HCT116 (cell line): ENCODE results near the gene METTL21A. TPM values are rescaled to one million over a fixed set of nuclear protein-coding genes. Genes with fewer than 3 reads are reported as not detected.

Experiments
- ATAC-seq: fragments of 200-7000 bp; cut with Tn5 transposase; 2 replicates; pipeline ENCODE4 v1.9.1; 2020; ENCODE audit warnings: mild to moderate bottlenecking, moderate library complexity
- BruUV-seq: library from RNA; stranded (reverse); fragments of 400-500 nt; replicated peaks from 2 replicates; lab custom pipeline; 2021; lab: Mats Ljungman, UMichigan
- CTCF ChIA-PET: fragments of 300-600 bp; sonication (Branson Sonifier 250); formaldehyde crosslinking; loops from one replicate; lab custom pipeline; 2021; ENCODE audit warnings: antibody characterized with exemption; lab: Charles Lee
- POLR2A ChIA-PET: fragments of 300-600, 350-600 bp; sonication (Branson Sonifier 250); formaldehyde crosslinking; loops from one replicate; lab custom pipeline; 2021; ENCODE audit warnings: antibody characterized with exemption; lab: Charles Lee
- RAD21 ChIA-PET, 2 experiments: fragments of 300-600 bp; sonication (Branson Sonifier 250); formaldehyde crosslinking; loops; one replicate each; lab custom pipeline; 2023; ENCODE audit warnings: low total read pairs in 2 of 2; ENCODE audit not compliant: uncharacterized antibody in 2 of 2, unreplicated experiment in 2 of 2, low non-redundant PET in 1 of 2; lab: Charles Lee
- DNase-seq: peaks from one replicate; pipeline ENCODE4 v3.0.0-alpha.2; 2010; ENCODE audit warnings: low read depth, low spot score
- H2AFZ ChIP-seq: fragments of 200-600 bp; shearing (Covaris generic), sonication (generic); 2 replicates; pipeline ENCODE4 v1.6.1; 2017; ENCODE audit warnings: low read depth, mixed run types, mixed read lengths, antibody characterized with exemption, low read length; ENCODE audit not compliant: poor library complexity, severe bottlenecking
- H3K27ac ChIP-seq: 2 replicates; pipeline ENCODE4 v1.5.1; 2012; ENCODE audit warnings: low read depth, low read length
- H3K27me3 ChIP-seq: fragments of 200-600 bp; sonication (generic); 2 replicates; pipeline ENCODE4 v1.6.1; 2016; ENCODE audit warnings: mixed run types, low read length, mixed read lengths; ENCODE audit not compliant: insufficient read depth
- H3K36me3 ChIP-seq, 2 experiments: fragments of 200-500 bp in 1 of 2; fragments of 200-600 bp in 1 of 2; sonication (Bioruptor generic) in 1 of 2; sonication (generic) in 1 of 2; 2 replicates each; pipeline versions ENCODE4 v1.5.1 to v1.6.1; 2014 to 2016; ENCODE audit warnings: low read length in 2 of 2, inconsistent platforms in 1 of 2, mixed read lengths in 1 of 2, mixed run types in 1 of 2; ENCODE audit not compliant: insufficient read depth in 2 of 2, control insufficient read depth in 1 of 2
- H3K4me1 ChIP-seq, 2 experiments: fragments of 200-600 bp in 1 of 2; sonication (generic) in 1 of 2; 2 replicates each; pipeline versions ENCODE4 v1.5.1 to v1.6.1; 2012 to 2017; ENCODE audit warnings: low read length in 2 of 2, inconsistent platforms in 1 of 2, mild to moderate bottlenecking in 1 of 2, mixed read lengths in 1 of 2, mixed run types in 1 of 2, moderate library complexity in 1 of 2; ENCODE audit not compliant: insufficient read depth in 2 of 2, control insufficient read depth in 1 of 2
- H3K4me2 ChIP-seq: fragments of 200-600 bp; sonication (generic); 2 replicates; pipeline ENCODE4 v1.6.1; 2017; ENCODE audit warnings: mixed run types, low read length, mixed read lengths
- H3K4me3 ChIP-seq, 2 experiments: fragments of 200-600 bp in 1 of 2; sonication (generic) in 1 of 2; replicated peaks in 1 of 2; 2 replicates each; pipeline ENCODE4 v1.5.1; 2011 to 2016; ENCODE audit warnings: low read length in 2 of 2, control low read depth in 1 of 2, low read depth in 1 of 2, mild to moderate bottlenecking in 1 of 2, mixed read lengths in 1 of 2, mixed run types in 1 of 2
- H3K79me2 ChIP-seq: fragments of 200-600 bp; sonication (generic); 2 replicates; pipeline ENCODE4 v1.6.1; 2017; ENCODE audit warnings: mild to moderate bottlenecking, mixed run types, low read length, moderate library complexity, mixed read lengths; ENCODE audit not compliant: insufficient read depth
- H3K9ac ChIP-seq: fragments of 200-600 bp; sonication (generic); 2 replicates; pipeline ENCODE4 v1.6.1; 2016; ENCODE audit warnings: low read length, mixed read lengths
- H3K9me2 ChIP-seq: fragments of 200-600 bp; sonication (generic), shearing (Covaris generic); 2 replicates; pipeline ENCODE4 v1.6.1; 2017; ENCODE audit warnings: mixed run types, mild to moderate bottlenecking, moderate library complexity; ENCODE audit not compliant: insufficient read depth
- H3K9me3 ChIP-seq, 2 experiments: fragments of 200-500 bp in 1 of 2; fragments of 200-600 bp in 1 of 2; sonication (Bioruptor generic) in 1 of 2; sonication (generic) in 1 of 2; 2 replicates each; pipeline ENCODE4 v1.6.1; 2014 to 2017; ENCODE audit warnings: low read length in 2 of 2, mixed read lengths in 2 of 2, inconsistent platforms in 1 of 2, low read depth in 1 of 2, mild to moderate bottlenecking in 1 of 2, mixed run types in 1 of 2, moderate library complexity in 1 of 2; ENCODE audit not compliant: control insufficient read depth in 1 of 2, insufficient read depth in 1 of 2
- H4K20me1 ChIP-seq: fragments of 200-600 bp; sonication (generic), shearing (Covaris generic); 2 replicates; pipeline ENCODE4 v1.6.1; 2017; ENCODE audit warnings: mixed run types, mild to moderate bottlenecking, moderate library complexity; ENCODE audit not compliant: insufficient read depth
- CBX3 ChIP-seq: IDR thresholded peaks from 2 replicates; pipeline ENCODE4 v1.6.1; 2012; ENCODE audit warnings: low read depth
- EGR1 ChIP-seq: IDR thresholded peaks from 2 replicates; pipeline ENCODE4 v1.6.1; 2012; ENCODE audit warnings: low read depth
- EZH2 ChIP-seq: fragments of 200-600 bp; sonication (generic); IDR thresholded peaks from 2 replicates; pipeline ENCODE4 v1.6.1; 2017; ENCODE audit warnings: antibody characterized with exemption, mixed run types
- FOSL1 ChIP-seq: IDR thresholded peaks from 2 replicates; pipeline ENCODE4 v1.6.1; 2012; ENCODE audit warnings: low read depth
- POLR2A ChIP-seq: IDR thresholded peaks from 2 replicates; pipeline ENCODE4 v1.7.0; 2011; ENCODE audit warnings: borderline replicate concordance; ENCODE audit not compliant: insufficient read depth, insufficient read length; ENCODE audit errors: extremely low read depth
- POLR2AphosphoS5 ChIP-seq: IDR thresholded peaks from 2 replicates; pipeline ENCODE4 v1.6.1; 2011; ENCODE audit warnings: mild to moderate bottlenecking, low read depth, low read length, moderate library complexity
- RAD21 ChIP-seq: IDR thresholded peaks from 2 replicates; pipeline ENCODE4 v1.6.1; 2012; ENCODE audit warnings: low read depth, mild to moderate bottlenecking
- SIN3A ChIP-seq: IDR thresholded peaks from 2 replicates; pipeline ENCODE4 v1.6.1; 2012; ENCODE audit warnings: low read depth
- SRF ChIP-seq: IDR thresholded peaks from 2 replicates; pipeline ENCODE4 v1.6.1; 2012; ENCODE audit warnings: low read depth
- ZFX ChIP-seq: fragments of 450-650 bp; IDR thresholded peaks from 2 replicates; pipeline ENCODE4 v1.6.1; 2017
- ZNF274 ChIP-seq: fragments of 200-500 bp; sonication (Bioruptor generic); IDR thresholded peaks from 2 replicates; pipeline ENCODE4 v1.6.1; 2014; ENCODE audit warnings: mild to moderate bottlenecking, low read depth, low read length, inconsistent platforms
- intact Hi-C: fragments of 100-400 bp; cut with micrococcal nuclease; formaldehyde crosslinking; loops from 2 replicates; pipeline ENCODE4 v1.10.0; 2022
- total RNA-seq: library from RNA; stranded (reverse); gene quantifications from one replicate; pipeline ENCODE4 v1.2.1, GENCODE V29; 2021; ENCODE audit not compliant: unreplicated experiment
- TF ChIP-seq, protein P1 (sequence below): IDR thresholded peaks from 2 replicates; pipeline ENCODE4 v1.6.1; 2012
- TF ChIP-seq, protein P2 (sequence below): IDR thresholded peaks from 2 replicates; pipeline ENCODE4 v1.6.1; 2012; ENCODE audit warnings: low read depth

METTL21A gene
- total RNA-seq, 1 experiment from 2014 or later: 25.7 TPM

DNA sequence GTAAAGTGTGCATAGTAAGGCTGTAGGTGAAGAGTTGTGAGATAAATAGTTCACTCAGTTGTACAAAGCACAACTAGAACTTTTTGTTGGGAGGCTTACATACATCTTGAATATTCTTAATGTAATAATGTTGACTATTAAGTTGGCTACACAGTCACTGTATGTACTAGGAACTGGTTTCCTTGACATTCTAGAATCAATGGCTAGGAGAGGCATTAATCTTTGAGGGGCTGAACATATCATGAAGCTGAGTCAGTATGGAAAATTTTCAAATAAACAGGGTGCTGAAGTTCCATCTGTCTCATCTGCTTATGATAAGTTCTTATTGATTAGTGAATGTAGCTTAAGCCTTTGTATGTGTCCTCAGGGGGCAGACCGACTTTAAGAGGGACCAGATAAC is 23.4 kb downstream of the METTL21A start (continued):
- TF ChIP-seq SRF (no peak), ZFX (no peak), CBX3 (no peak), RAD21 (no peak), ZNF274 (no peak), EZH2 (no peak), EGR1 (no peak), POLR2A (no peak), FOSL1 (no peak)
- TF ChIP-seq, protein P1, sequence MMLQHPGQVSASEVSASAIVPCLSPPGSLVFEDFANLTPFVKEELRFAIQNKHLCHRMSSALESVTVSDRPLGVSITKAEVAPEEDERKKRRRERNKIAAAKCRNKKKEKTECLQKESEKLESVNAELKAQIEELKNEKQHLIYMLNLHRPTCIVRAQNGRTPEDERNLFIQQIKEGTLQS: no peak

DNA sequence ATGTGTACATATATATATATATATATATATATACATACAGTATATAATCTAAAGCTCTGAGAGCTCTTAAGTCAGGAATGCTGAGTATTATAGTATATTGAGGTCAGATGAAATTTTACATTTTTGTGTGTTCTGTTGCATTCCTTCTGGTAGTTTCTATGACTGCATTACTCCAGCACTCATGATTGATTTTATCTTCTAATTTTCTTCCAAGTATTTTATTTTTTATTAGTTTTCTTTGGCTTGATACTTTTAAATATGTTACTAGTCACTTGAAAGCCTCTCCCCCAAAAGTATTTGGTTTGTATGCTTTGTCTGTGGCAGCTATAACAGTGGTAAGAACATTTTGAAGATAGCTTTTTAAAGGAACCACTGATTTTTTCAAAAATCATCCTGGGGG is 25.0 kb downstream of the METTL21A start:
- Histone ChIP-seq H3K79me2 (no peaks in the 10 kb centered on the region; the same call in 1 of the 2 replicates), H3K27ac (no peak overlapping the region), H3K9ac (no peak overlapping the region), H3K9me2 (no peaks in the 10 kb centered on the region), H3K4me2 (no peak overlapping the region), H3K4me1 (no peaks in the 10 kb centered on the region), H4K20me1 (no peaks in the 10 kb centered on the region; the same call in 1 of the 2 replicates), H3K36me3 (peaks cover 0 to 2% of the 10 kb centered on the region in 2 experiments; a peak in 1 of 4 replicates), H3K4me3 (no peak overlapping the region), H2AFZ (no peak overlapping the region), H3K9me3 (no peaks in the 10 kb centered on the region), H3K27me3 (no peaks in the 10 kb centered on the region)
- BruUV-seq: no TSS peak
- POLR2A ChIA-PET: no interaction called here
- RAD21 ChIA-PET: no interaction called here
- no peak for ATAC-seq
- TF ChIP-seq ZNF274 (no peak), POLR2AphosphoS5 (no peak), SRF (no peak), CBX3 (no peak), EGR1 (no peak), SIN3A (no peak)
- TF ChIP-seq, protein P2, sequence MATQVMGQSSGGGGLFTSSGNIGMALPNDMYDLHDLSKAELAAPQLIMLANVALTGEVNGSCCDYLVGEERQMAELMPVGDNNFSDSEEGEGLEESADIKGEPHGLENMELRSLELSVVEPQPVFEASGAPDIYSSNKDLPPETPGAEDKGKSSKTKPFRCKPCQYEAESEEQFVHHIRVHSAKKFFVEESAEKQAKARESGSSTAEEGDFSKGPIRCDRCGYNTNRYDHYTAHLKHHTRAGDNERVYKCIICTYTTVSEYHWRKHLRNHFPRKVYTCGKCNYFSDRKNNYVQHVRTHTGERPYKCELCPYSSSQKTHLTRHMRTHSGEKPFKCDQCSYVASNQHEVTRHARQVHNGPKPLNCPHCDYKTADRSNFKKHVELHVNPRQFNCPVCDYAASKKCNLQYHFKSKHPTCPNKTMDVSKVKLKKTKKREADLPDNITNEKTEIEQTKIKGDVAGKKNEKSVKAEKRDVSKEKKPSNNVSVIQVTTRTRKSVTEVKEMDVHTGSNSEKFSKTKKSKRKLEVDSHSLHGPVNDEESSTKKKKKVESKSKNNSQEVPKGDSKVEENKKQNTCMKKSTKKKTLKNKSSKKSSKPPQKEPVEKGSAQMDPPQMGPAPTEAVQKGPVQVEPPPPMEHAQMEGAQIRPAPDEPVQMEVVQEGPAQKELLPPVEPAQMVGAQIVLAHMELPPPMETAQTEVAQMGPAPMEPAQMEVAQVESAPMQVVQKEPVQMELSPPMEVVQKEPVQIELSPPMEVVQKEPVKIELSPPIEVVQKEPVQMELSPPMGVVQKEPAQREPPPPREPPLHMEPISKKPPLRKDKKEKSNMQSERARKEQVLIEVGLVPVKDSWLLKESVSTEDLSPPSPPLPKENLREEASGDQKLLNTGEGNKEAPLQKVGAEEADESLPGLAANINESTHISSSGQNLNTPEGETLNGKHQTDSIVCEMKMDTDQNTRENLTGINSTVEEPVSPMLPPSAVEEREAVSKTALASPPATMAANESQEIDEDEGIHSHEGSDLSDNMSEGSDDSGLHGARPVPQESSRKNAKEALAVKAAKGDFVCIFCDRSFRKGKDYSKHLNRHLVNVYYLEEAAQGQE: no peak
- no peak for DNase-seq
- intact Hi-C loops: no loop called here
- CTCF ChIA-PET: no interaction called here
